ENCODE data around the gene LY86.

Gene LY86

DNA sequence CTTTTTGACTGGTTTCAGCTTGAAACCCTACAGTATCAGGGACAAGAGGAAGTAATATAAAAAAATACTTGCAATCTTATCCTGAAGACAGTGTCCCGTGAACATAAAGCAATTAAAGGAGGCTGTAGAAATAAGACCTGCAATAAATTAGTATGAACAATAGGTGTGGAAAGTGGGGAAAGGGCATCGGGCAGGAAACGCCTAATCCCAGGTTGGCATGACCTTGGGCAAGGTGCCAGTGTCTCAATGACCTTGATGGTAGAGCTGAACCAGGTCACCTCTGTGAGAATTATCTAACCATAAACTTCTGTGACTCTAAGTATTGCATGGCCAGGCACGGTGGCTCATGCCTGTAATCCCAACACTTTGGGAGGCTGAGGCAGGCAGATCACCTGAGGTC lies 115.2 kb downstream of the LY86 start:
- Histone ChIP-seq H4K20me1 (ENCODE audit: control insufficient read depth, insufficient read depth, low read depth, low read length) (no peaks in the 10 kb centered on the region), H3K4me2 (ENCODE audit: low read length) (no peak overlapping the region), H3K4me3 (ENCODE audit: low read length) (no peak overlapping the region), H3K27ac (ENCODE audit: low read depth, low read length) (no peak overlapping the region), H3F3A (ENCODE audit: control insufficient read depth, insufficient read depth) (no peaks in the 10 kb centered on the region), H3K36me3 (ENCODE audit: control insufficient read depth, low read length) (no peaks in the 10 kb centered on the region), H3K27me3 (ENCODE audit: control insufficient read depth, low read length) (peaks cover 23% of the 10 kb centered on the region), H3K9me3 (ENCODE audit: control insufficient read depth, insufficient read depth, low read length) (no peaks in the 10 kb centered on the region), H3K4me1 (ENCODE audit: control insufficient read depth, low read length) (no peaks in the 10 kb centered on the region), H3K79me2 (ENCODE audit: control insufficient read depth, low read length) (no peaks in the 10 kb centered on the region), H3K9me2 (replicated peaks; ENCODE audit: control insufficient read depth, low read length) (no peaks in the 10 kb centered on the region)
- TF ChIP-seq EZH2phosphoT487 (IDR thresholded peaks at IDR 0.05; ENCODE audit: borderline replicate concordance, low read length), result no peak
- TF ChIP-seq CTCF (IDR thresholded peaks at IDR 0.05; ENCODE audit: low read depth, low read length, poor library complexity, severe bottlenecking), result no peak

All from DOHH2 (cell line).